COLO668 (cell line): ENCODE results near the gene RETSAT.
"Not testable (repeated sequence)": the region's sequence is repeated elsewhere in the genome, so short reads cannot be mapped to it uniquely, and the experiment has no call there.

Experiments
- DNase-seq: peaks from one replicate; lab custom pipeline; 2025; ENCODE audit not compliant: unreplicated experiment; lab: John Stamatoyannopoulos, UW

The RETSAT gene

GRCh38 chr2:85380048-85380447 is 25.7 kb upstream of the RETSAT start:
- DNase-seq, result no peak

GRCh38 chr2:85378257-85378656 is 23.9 kb upstream of the RETSAT start:
- no peak for DNase-seq

GRCh38 chr2:85377083-85377482 is 22.8 kb upstream of the RETSAT start:
- DNase-seq, result no peak

GRCh38 chr2:85376291-85377065 is 22.1 kb upstream of the RETSAT start:
- DNase-seq, result no peak

- DNase-seq, result no peak
These were observed 16.7 kb upstream of the RETSAT start for GRCh38 chr2:85371045-85371444.

GRCh38 chr2:85369500-85369899 is 15.2 kb upstream of the RETSAT start:
- no peak for DNase-seq

- DNase-seq, result no peak
These were observed 14.6 kb upstream of the RETSAT start for GRCh38 chr2:85368921-85369320.

GRCh38 chr2:85367180-85367579 is 12.9 kb upstream of the RETSAT start:
- DNase-seq, result no peak

GRCh38 chr2:85362653-85363387 is 8.5 kb upstream of the RETSAT start:
- DNase-seq, result not testable (repeated sequence)

- DNase-seq, result no peak
These were observed 3.4 kb upstream of the RETSAT start for GRCh38 chr2:85357736-85358135.

- no peak for DNase-seq
These were observed 1.9 kb upstream of the RETSAT start for GRCh38 chr2:85356186-85356585.

- DNase-seq, result no peak
These were observed 1.2 kb upstream of the RETSAT start for GRCh38 chr2:85355521-85355920.

GRCh38 chr2:85355073-85355410 is 714 bp upstream of the RETSAT start:
- DNase-seq, result no peak

- peak; percentile 21 for DNase-seq
These were observed 447 bp downstream of the RETSAT start for GRCh38 chr2:85353876-85354285.

- DNase-seq, result no peak
These were observed 6.7 kb downstream of the RETSAT start for GRCh38 chr2:85347599-85347998.

GRCh38 chr2:85344356-85344954 is 9.9 kb downstream of the RETSAT start:
- no peak for DNase-seq

GRCh38 chr2:85343207-85343895 is 11.0 kb downstream of the RETSAT start:
- DNase-seq, result not testable (repeated sequence)

GRCh38 chr2:85342156-85342555 is 12.2 kb downstream of the RETSAT start:
- no peak for DNase-seq

- no peak for DNase-seq
These were observed 12.9 kb downstream of the RETSAT start for GRCh38 chr2:85341269-85342029.

- DNase-seq, result no peak
These were observed 14.1 kb downstream of the RETSAT start for GRCh38 chr2:85340034-85340892.
